Endothelial cell of umbilical vein (primary cell): ENCODE results near the gene CDR2. TPM values are rescaled to one million over a fixed set of nuclear protein-coding genes. Genes with fewer than 3 reads are reported as not detected.

Experiments used
- BruUV-seq: library from RNA; stranded (reverse); fragments of 400-500 nt; replicated peaks from 2 replicates; lab custom pipeline; 2021; lab: Mats Ljungman, UMichigan
- CTCF ChIA-PET: fragments of 300-600, 350-600 bp; sonication (Branson Sonifier 250); formaldehyde crosslinking; loops from one replicate; lab custom pipeline; 2021; ENCODE audit warnings: antibody characterized with exemption, inconsistent platforms; lab: Charles Lee
- POLR2A ChIA-PET: fragments of 300-600, 350-600 bp; sonication (Branson Sonifier 250); formaldehyde crosslinking; loops from one replicate; lab custom pipeline; 2021; ENCODE audit warnings: antibody characterized with exemption, inconsistent platforms; lab: Charles Lee
- DNase-seq: peaks from one replicate; pipeline ENCODE4 v3.0.0-alpha.2; 2011; ENCODE audit warnings: low read depth, low spot score
- FAIRE-seq: peaks from 2 replicates; lab custom pipeline; 2011; peaks lifted over from hg19 to GRCh38; lab: Jason Lieb, UNC
- H2AFZ ChIP-seq: 2 replicates; pipeline ENCODE4 v1.6.0; 2012; ENCODE audit warnings: low read depth, low read length, control low read depth, inconsistent platforms
- H3K27ac ChIP-seq: 2 replicates; pipeline ENCODE4 v1.5.1; 2011; ENCODE audit warnings: low read depth, mild to moderate bottlenecking, control low read depth, low read length, moderate library complexity; ENCODE audit not compliant: insufficient read depth
- H3K27me3 ChIP-seq, 2 experiments: 2 replicates each; pipeline versions ENCODE4 v1.6.0 to v1.6.1; 2011; ENCODE audit warnings: low read length in 2 of 2, mixed read lengths in 1 of 2; ENCODE audit not compliant: control insufficient read depth in 2 of 2, insufficient read depth in 2 of 2
- H3K36me3 ChIP-seq, 2 experiments: 2 replicates in 1 of 2; 3 replicates in 1 of 2; pipeline ENCODE4 v1.5.1; 2011; ENCODE audit warnings: low read length in 2 of 2, mild to moderate bottlenecking in 1 of 2, moderate library complexity in 1 of 2; ENCODE audit not compliant: control insufficient read depth in 2 of 2, insufficient read depth in 2 of 2; ENCODE audit errors: extremely low read depth in 1 of 2
- H3K4me1 ChIP-seq: 3 replicates; pipeline ENCODE4 v1.5.1; 2011; ENCODE audit warnings: mild to moderate bottlenecking, low read length; ENCODE audit not compliant: control insufficient read depth, insufficient read depth; ENCODE audit errors: extremely low read depth
- H3K4me2 ChIP-seq: 2 replicates; pipeline ENCODE4 v1.6.1; 2011; ENCODE audit warnings: low read length, control low read depth, mixed read lengths; ENCODE audit not compliant: insufficient read depth
- H3K4me3 ChIP-seq, 3 experiments: fragments of 200-600 bp in 1 of 3; sonication (generic), shearing (Covaris generic) in 1 of 3; replicated peaks in 1 of 3; 2 replicates each; pipeline ENCODE4 v1.5.1; 2011 to 2016; ENCODE audit warnings: control low read depth in 3 of 3, low read length in 3 of 3, mild to moderate bottlenecking in 2 of 3, inconsistent platforms in 1 of 3, low read depth in 1 of 3, moderate library complexity in 1 of 3; ENCODE audit not compliant: insufficient read depth in 1 of 3
- H3K79me2 ChIP-seq: 2 replicates; pipeline ENCODE4 v1.6.0; 2012; ENCODE audit warnings: low read length, inconsistent platforms; ENCODE audit not compliant: control insufficient read depth, insufficient read depth
- H3K9ac ChIP-seq: replicated peaks from 2 replicates; pipeline ENCODE3; 2011; ENCODE audit warnings: low read length, control low read depth; ENCODE audit not compliant: insufficient read depth; ENCODE audit errors: extremely low read depth
- H3K9me1 ChIP-seq: replicated peaks from 3 replicates; pipeline ENCODE4 v1.6.0; 2011; ENCODE audit warnings: mild to moderate bottlenecking, low read length; ENCODE audit not compliant: control insufficient read depth, insufficient read depth; ENCODE audit errors: extremely low read depth
- H3K9me3 ChIP-seq: replicated peaks from 2 replicates; pipeline ENCODE4 v1.5.1; 2012; ENCODE audit warnings: low read length, inconsistent platforms; ENCODE audit not compliant: control insufficient read depth, insufficient read depth
- H4K20me1 ChIP-seq: replicated peaks from 2 replicates; pipeline ENCODE3; 2011; ENCODE audit warnings: mild to moderate bottlenecking, low read length; ENCODE audit not compliant: control insufficient read depth, insufficient read depth; ENCODE audit errors: extremely low read depth
- CTCF ChIP-seq, 2 donors: IDR thresholded peaks; 1 replicate in 1 of 2; 2 replicates in 1 of 2; pipeline ENCODE4 v1.5.1; 2011; ENCODE audit warnings: low read length in 2 of 2, mild to moderate bottlenecking in 2 of 2, moderate library complexity in 2 of 2, control low read depth in 1 of 2, inconsistent platforms in 1 of 2, low read depth in 1 of 2; ENCODE audit not compliant: insufficient read depth in 1 of 2; ENCODE audit errors: extremely low read depth in 1 of 2
- EZH2 ChIP-seq: IDR thresholded peaks from 2 replicates; pipeline ENCODE4 v1.6.1; 2012; ENCODE audit warnings: borderline replicate concordance, low read depth, mild to moderate bottlenecking, moderate library complexity, low read length, inconsistent platforms; ENCODE audit not compliant: severe bottlenecking
- FOS ChIP-seq: IDR thresholded peaks from 2 replicates; pipeline ENCODE4 v1.6.1; 2011; ENCODE audit warnings: mild to moderate bottlenecking, low read length, moderate library complexity, borderline replicate concordance; ENCODE audit not compliant: insufficient read depth
- GATA2 ChIP-seq: IDR thresholded peaks from 2 replicates; pipeline ENCODE4 v1.7.0; 2011; ENCODE audit warnings: low read depth, mild to moderate bottlenecking, moderate library complexity, mixed read lengths, low read length; ENCODE audit not compliant: insufficient read length, insufficient read depth
- JUN ChIP-seq: IDR thresholded peaks from 2 replicates; pipeline ENCODE4 v1.6.1; 2011; ENCODE audit warnings: borderline replicate concordance, low read depth; ENCODE audit not compliant: insufficient read length, insufficient read depth
- MAX ChIP-seq: IDR thresholded peaks from 2 replicates; pipeline ENCODE4 v1.6.1; 2011; ENCODE audit not compliant: insufficient read depth, insufficient read length
- MYC ChIP-seq: IDR thresholded peaks from one replicate; pipeline ENCODE4 v1.6.1; 2011; ENCODE audit warnings: mild to moderate bottlenecking, low read depth, low read length
- POLR2A ChIP-seq: IDR thresholded peaks from 2 replicates; pipeline ENCODE4 v1.6.1; 2012; ENCODE audit warnings: low read depth, mild to moderate bottlenecking, control low read depth, low read length
- POLR2AphosphoS5 ChIP-seq: IDR thresholded peaks from 2 replicates; pipeline ENCODE4 v1.6.1; 2012; ENCODE audit warnings: low read depth, mild to moderate bottlenecking, control low read depth, low read length, moderate library complexity; ENCODE audit not compliant: insufficient read depth
- dilution Hi-C: fragments of 300-500 bp; cut with MboI; formaldehyde crosslinking; loops from one replicate; pipeline ENCODE4 v1.15.0; 2019; ENCODE audit warnings: low sequenced_read_pairs; ENCODE audit not compliant: extremely low pct_ligation_motif_present
- intact Hi-C: fragments of 100-400 bp; cut with micrococcal nuclease; formaldehyde crosslinking; loops from one replicate; pipeline ENCODE4 v1.10.0; 2022
- polyA plus RNA-seq, 4 experiments: library from polyadenylated mRNA; depleted of rRNA in 3 of 4; stranded (reverse) in 3 of 4; unstranded in 1 of 4; fragments of >200 nt; gene quantifications; 2 replicates each; pipeline versions ENCODE4 v1.2.1 to v1.2.3, GENCODE V29; 2011 to 2012; ENCODE audit warnings: missing spikeins in 1 of 4
- total RNA-seq: library from RNA; stranded (reverse); gene quantifications from 2 replicates; pipeline ENCODE4 v1.2.3, GENCODE V29; 2021

Gene CDR2
- total and polyA plus RNA-seq, 2 donors (not counting 3 experiments of a cell fraction or from before 2014, with no cell fraction given) = 35.3 to 61.9 TPM

- H3K27me3 ChIP-seq = no peaks in the 10 kb centered on the region
- no peaks in the 10 kb centered on the region for H3K9me1 ChIP-seq
- no peak overlapping the region for H3K9ac ChIP-seq
- H3K79me2 ChIP-seq = no peaks in the 10 kb centered on the region
- TF ChIP-seq CTCF (IDR thresholded peaks at IDR 0.05; ENCODE audit: extremely low read depth in 1 of 2, insufficient read depth in 1 of 2, low read depth in 1 of 2, low read length in 2 of 2) (no peak), POLR2A (no peak), JUN (no peak), MYC (no peak), MAX (no peak), EZH2 (no peak), FOS (no peak), GATA2 (no peak), POLR2AphosphoS5 (no peak)
- CTCF ChIA-PET = interaction anchor here (0.7 kb wide), 1 partner anchor 46 kb away, joined by 3 read pairs; no protein-coding TSS in a partner anchor
- no peak for DNase-seq
- H4K20me1 ChIP-seq = no peaks in the 10 kb centered on the region
- no peak for FAIRE-seq
- intact Hi-C loops = no loop called here
- H3K4me3 ChIP-seq = no peak overlapping the region
- no peaks in the 10 kb centered on the region for H3K9me3 ChIP-seq
- H3K36me3 ChIP-seq = no peaks in the 10 kb centered on the region
- no peak overlapping the region for H2AFZ ChIP-seq
- BruUV-seq = no TSS peak
- dilution Hi-C loops = no loop called here
- peaks cover 6% of the 10 kb centered on the region for H3K4me1 ChIP-seq
- no peak overlapping the region for H3K4me2 ChIP-seq
- no peak overlapping the region for H3K27ac ChIP-seq
- POLR2A ChIA-PET = no interaction called here
Measured at GRCh38 chr16:22379656-22380055, 5.2 kb upstream of the CDR2 start.
